ENCODE data around the gene TUBA3C. TPM values are rescaled to one million over a fixed set of nuclear protein-coding genes. Genes with fewer than 3 reads are reported as not detected.

The TUBA3C gene
- polyA plus RNA-seq, 1 donor from 2014 or later = not detected

DNA sequence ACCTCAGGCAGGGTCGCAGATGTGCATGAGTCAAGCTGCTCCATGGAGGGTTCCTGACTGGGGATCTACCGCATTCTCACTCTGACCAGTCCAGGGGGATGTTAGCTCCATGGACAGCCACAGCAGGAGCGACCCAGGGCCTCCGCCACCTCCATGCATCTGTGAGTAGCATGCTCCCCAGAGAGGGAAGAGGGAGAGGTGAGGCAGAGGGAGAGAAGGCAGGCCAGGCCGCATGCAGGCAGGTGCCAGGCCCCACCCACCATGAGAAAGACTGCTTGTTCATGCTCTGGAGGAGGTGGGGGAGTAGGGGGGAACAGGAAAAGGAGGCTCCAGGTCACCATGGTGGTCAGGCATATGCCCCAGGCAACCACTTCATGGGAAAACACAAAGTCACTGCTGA is 20.3 kb downstream of the TUBA3C start:
- Histone ChIP-seq H3K79me2 (replicated peaks; ENCODE audit: insufficient read depth, low read length) (no peaks in the 10 kb centered on the region), H3K4me2 (ENCODE audit: low read length) (no peak overlapping the region), H3K9ac (ENCODE audit: low read length) (no peak overlapping the region), H2AFZ (ENCODE audit: low read depth, low read length) (no peak overlapping the region), H3K36me3 (ENCODE audit: insufficient read depth, low read length) (no peaks in the 10 kb centered on the region), H3K9me2 (ENCODE audit: insufficient read depth, low read length) (no peaks in the 10 kb centered on the region), H3K4me3 (ENCODE audit: low read length) (no peak overlapping the region), H3K9me3 (ENCODE audit: low read length) (peaks cover 17% of the 10 kb centered on the region), H3K27ac (ENCODE audit: low read length) (no peak overlapping the region), H3F3A (ENCODE audit: insufficient read depth, low read length, poor library complexity, severe bottlenecking) (no peaks in the 10 kb centered on the region), H4K20me1 (ENCODE audit: insufficient read depth) (no peaks in the 10 kb centered on the region), H3K27me3 (ENCODE audit: insufficient read depth, low read depth, low read length) (no peaks in the 10 kb centered on the region)
- TF ChIP-seq EP300 (conservative IDR thresholded peaks at IDR 0.05; ENCODE audit: poor library complexity, severe bottlenecking) = no peak
- TF ChIP-seq TAF1 (IDR thresholded peaks at IDR 0.05; ENCODE audit: low read depth) = no peak
- TF ChIP-seq POLR2AphosphoS5 (IDR thresholded peaks at IDR 0.05) = no peak
- TF ChIP-seq RAD21 (conservative IDR thresholded peaks at IDR 0.05) = no peak
- TF ChIP-seq SMC3 (conservative IDR thresholded peaks at IDR 0.05; ENCODE audit: poor library complexity) = no peak
- TF ChIP-seq, protein P1, sequence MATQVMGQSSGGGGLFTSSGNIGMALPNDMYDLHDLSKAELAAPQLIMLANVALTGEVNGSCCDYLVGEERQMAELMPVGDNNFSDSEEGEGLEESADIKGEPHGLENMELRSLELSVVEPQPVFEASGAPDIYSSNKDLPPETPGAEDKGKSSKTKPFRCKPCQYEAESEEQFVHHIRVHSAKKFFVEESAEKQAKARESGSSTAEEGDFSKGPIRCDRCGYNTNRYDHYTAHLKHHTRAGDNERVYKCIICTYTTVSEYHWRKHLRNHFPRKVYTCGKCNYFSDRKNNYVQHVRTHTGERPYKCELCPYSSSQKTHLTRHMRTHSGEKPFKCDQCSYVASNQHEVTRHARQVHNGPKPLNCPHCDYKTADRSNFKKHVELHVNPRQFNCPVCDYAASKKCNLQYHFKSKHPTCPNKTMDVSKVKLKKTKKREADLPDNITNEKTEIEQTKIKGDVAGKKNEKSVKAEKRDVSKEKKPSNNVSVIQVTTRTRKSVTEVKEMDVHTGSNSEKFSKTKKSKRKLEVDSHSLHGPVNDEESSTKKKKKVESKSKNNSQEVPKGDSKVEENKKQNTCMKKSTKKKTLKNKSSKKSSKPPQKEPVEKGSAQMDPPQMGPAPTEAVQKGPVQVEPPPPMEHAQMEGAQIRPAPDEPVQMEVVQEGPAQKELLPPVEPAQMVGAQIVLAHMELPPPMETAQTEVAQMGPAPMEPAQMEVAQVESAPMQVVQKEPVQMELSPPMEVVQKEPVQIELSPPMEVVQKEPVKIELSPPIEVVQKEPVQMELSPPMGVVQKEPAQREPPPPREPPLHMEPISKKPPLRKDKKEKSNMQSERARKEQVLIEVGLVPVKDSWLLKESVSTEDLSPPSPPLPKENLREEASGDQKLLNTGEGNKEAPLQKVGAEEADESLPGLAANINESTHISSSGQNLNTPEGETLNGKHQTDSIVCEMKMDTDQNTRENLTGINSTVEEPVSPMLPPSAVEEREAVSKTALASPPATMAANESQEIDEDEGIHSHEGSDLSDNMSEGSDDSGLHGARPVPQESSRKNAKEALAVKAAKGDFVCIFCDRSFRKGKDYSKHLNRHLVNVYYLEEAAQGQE (IDR thresholded peaks at IDR 0.05; ENCODE audit: borderline replicate concordance) = no peak
- TF ChIP-seq EZH2 (IDR thresholded peaks at IDR 0.05; ENCODE audit: borderline replicate concordance, insufficient read depth, low read length, poor library complexity, severe bottlenecking) = no peak
- TF ChIP-seq, protein P2, sequence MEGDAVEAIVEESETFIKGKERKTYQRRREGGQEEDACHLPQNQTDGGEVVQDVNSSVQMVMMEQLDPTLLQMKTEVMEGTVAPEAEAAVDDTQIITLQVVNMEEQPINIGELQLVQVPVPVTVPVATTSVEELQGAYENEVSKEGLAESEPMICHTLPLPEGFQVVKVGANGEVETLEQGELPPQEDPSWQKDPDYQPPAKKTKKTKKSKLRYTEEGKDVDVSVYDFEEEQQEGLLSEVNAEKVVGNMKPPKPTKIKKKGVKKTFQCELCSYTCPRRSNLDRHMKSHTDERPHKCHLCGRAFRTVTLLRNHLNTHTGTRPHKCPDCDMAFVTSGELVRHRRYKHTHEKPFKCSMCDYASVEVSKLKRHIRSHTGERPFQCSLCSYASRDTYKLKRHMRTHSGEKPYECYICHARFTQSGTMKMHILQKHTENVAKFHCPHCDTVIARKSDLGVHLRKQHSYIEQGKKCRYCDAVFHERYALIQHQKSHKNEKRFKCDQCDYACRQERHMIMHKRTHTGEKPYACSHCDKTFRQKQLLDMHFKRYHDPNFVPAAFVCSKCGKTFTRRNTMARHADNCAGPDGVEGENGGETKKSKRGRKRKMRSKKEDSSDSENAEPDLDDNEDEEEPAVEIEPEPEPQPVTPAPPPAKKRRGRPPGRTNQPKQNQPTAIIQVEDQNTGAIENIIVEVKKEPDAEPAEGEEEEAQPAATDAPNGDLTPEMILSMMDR (IDR thresholded peaks at IDR 0.05; ENCODE audit: poor library complexity, severe bottlenecking) = no peak
- TF ChIP-seq MXI1 (conservative IDR thresholded peaks at IDR 0.05; ENCODE audit: poor library complexity, severe bottlenecking) = no peak

DNA sequence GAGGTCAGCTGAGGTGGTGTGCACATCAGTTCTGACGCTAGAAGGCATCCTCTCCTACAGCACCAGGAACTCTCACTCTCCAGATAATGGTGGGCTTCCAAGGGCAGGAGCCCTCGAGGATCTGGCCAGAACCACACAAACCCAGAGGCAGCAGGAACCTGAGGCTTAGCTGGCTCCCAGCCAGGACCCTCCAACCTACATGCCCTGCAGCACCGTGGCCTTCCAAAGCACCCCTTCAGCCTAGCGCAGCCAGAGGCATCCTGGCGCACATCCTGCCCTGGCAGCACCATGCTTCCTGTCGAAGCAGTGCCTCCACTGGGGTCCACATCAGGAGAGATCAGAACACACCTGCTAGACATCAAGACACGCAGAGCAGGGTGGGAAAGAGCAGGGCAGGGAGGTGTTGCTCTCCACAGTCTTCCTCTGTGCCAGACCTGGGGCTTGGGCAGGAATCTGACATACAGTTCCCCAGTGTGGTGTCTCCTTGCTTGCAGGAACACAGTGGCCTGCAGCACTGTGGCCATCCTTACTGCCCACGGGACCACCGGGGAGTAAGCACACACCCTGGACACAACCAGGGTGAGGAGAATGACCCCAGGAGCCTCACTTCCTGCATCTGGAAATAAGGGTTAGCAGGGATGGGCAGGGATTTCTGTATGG is 21.7 kb downstream of the TUBA3C start:
- Histone ChIP-seq H3F3A (ENCODE audit: insufficient read depth, low read length, poor library complexity, severe bottlenecking) (no peaks in the 10 kb centered on the region), H3K9me3 (ENCODE audit: low read length) (peaks cover 17% of the 10 kb centered on the region)

More for the DNA sequence above, 21.7 kb downstream of the TUBA3C start:
- H3K79me2 ChIP-seq (replicated peaks; ENCODE audit: insufficient read depth, low read length) = no peaks in the 10 kb centered on the region
- TF ChIP-seq EP300 (conservative IDR thresholded peaks at IDR 0.05; ENCODE audit: poor library complexity, severe bottlenecking) = no peak
- TF ChIP-seq POLR2AphosphoS5 (IDR thresholded peaks at IDR 0.05) = no peak
- TF ChIP-seq RAD21 (conservative IDR thresholded peaks at IDR 0.05) = no peak
- H3K4me3 ChIP-seq (ENCODE audit: low read length) = no peak overlapping the region
- no peak overlapping the region for H3K9ac ChIP-seq (ENCODE audit: low read length)
- H3K9me2 ChIP-seq (ENCODE audit: insufficient read depth, low read length) = no peaks in the 10 kb centered on the region
- H3K4me2 ChIP-seq (ENCODE audit: low read length) = no peak overlapping the region
- H3K36me3 ChIP-seq (ENCODE audit: insufficient read depth, low read length) = no peaks in the 10 kb centered on the region
- no peak overlapping the region for H3K27ac ChIP-seq (ENCODE audit: low read length)
- H4K20me1 ChIP-seq (ENCODE audit: insufficient read depth) = no peaks in the 10 kb centered on the region
- H3K27me3 ChIP-seq (ENCODE audit: insufficient read depth, low read depth, low read length) = no peaks in the 10 kb centered on the region
- no peak overlapping the region for H2AFZ ChIP-seq (ENCODE audit: low read depth, low read length)
